HG02852 (cell line): ENCODE results near the gene BSN.
"Not testable (repeated sequence)": the region's sequence is repeated elsewhere in the genome, so short reads cannot be mapped to it uniquely, and the experiment has no call there.

ENCODE experiments used
- ATAC-seq: cut with Tn5 transposase; IDR thresholded peaks from one replicate; pipeline ENCODE4 v1.9.1; 2021; ENCODE audit warnings: mild to moderate bottlenecking, moderate library complexity; ENCODE audit not compliant: unreplicated experiment

Gene BSN

GRCh38 chr3:49533786-49534519 is 20.3 kb upstream of the BSN start:
- no peak for ATAC-seq

GRCh38 chr3:49534581-49535441 is 19.5 kb upstream of the BSN start:
- ATAC-seq, result no peak

- ATAC-seq, result no peak
Measured at GRCh38 chr3:49535971-49536874, 18.1 kb upstream of the BSN start.

- no peak for ATAC-seq
Measured at GRCh38 chr3:49536875-49537533, 17.3 kb upstream of the BSN start.

GRCh38 chr3:49539659-49540560 is 14.4 kb upstream of the BSN start:
- peak; percentile 95 for ATAC-seq

GRCh38 chr3:49552087-49552486 is 2.2 kb upstream of the BSN start:
- no peak for ATAC-seq

- no peak for ATAC-seq
Measured at GRCh38 chr3:49553324-49553691, 969 bp upstream of the BSN start.

GRCh38 chr3:49554633-49555265 is 472 bp downstream of the BSN start:
- ATAC-seq, result peak; percentile 69

GRCh38 chr3:49556500-49557275 is 2.4 kb downstream of the BSN start:
- no peak for ATAC-seq

GRCh38 chr3:49563040-49563578 is 8.8 kb downstream of the BSN start:
- ATAC-seq, result no peak

GRCh38 chr3:49563766-49564165 is 9.5 kb downstream of the BSN start:
- no peak for ATAC-seq

- ATAC-seq, result no peak
Measured at GRCh38 chr3:49566312-49566711, 12.0 kb downstream of the BSN start.

GRCh38 chr3:49567406-49567805 is 13.1 kb downstream of the BSN start:
- ATAC-seq, result no peak

GRCh38 chr3:49568965-49569364 is 14.7 kb downstream of the BSN start:
- ATAC-seq, result no peak

GRCh38 chr3:49570028-49570654 is 15.9 kb downstream of the BSN start:
- ATAC-seq, result no peak

GRCh38 chr3:49582177-49582576 is 27.9 kb downstream of the BSN start:
- no peak for ATAC-seq

GRCh38 chr3:49585261-49585755 is 31.0 kb downstream of the BSN start:
- not testable (repeated sequence) for ATAC-seq
